ENCODE results near the gene ATAD5. TPM values are rescaled to one million over a fixed set of nuclear protein-coding genes. Genes with fewer than 3 reads are reported as not detected.

ATAD5 gene
- total RNA-seq, 1 experiment from 2014 or later, result 26.0 TPM

GRCh38 chr17:30906101-30906911 lies 74.5 kb downstream of the ATAD5 start, which contains the start of gene TEFM (continued):
- TF ChIP-seq SOX15 (CRISPR knock-in tag; IDR thresholded peaks at IDR 0.05) (no peak), FOXJ3 (CRISPR knock-in tag; IDR thresholded peaks at IDR 0.05; ENCODE audit: borderline replicate concordance) (no peak), NR2C2 (CRISPR knock-in tag; IDR thresholded peaks at IDR 0.05) (0 out of 2 replicates have a peak, but pooled peaks have one; percentile 42), ZNF416 (CRISPR knock-in tag; IDR thresholded peaks at IDR 0.05) (0 out of 2 replicates have a peak, but pooled peaks have one; percentile 47), NFE2L1 (CRISPR knock-in tag; IDR thresholded peaks at IDR 0.05) (peak; percentile 56; the same call in 1 of the 2 replicates), E2F1 (CRISPR knock-in tag; IDR thresholded peaks at IDR 0.05) (no peak), PRRX2 (CRISPR knock-in tag; IDR thresholded peaks at IDR 0.05) (0 out of 2 replicates have a peak, but pooled peaks have one; percentile 57), FOXK1 (CRISPR knock-in tag; IDR thresholded peaks at IDR 0.05) (peak; percentile 97), ZNF423 (CRISPR knock-in tag; IDR thresholded peaks at IDR 0.05) (no peak), USF2 (CRISPR knock-in tag; IDR thresholded peaks at IDR 0.05) (peak; percentile 30; the same call in 1 of the 2 replicates), FOXP4 (CRISPR knock-in tag; IDR thresholded peaks at IDR 0.05) (peak; percentile 58; the same call in 1 of the 2 replicates), ZNF121 (CRISPR knock-in tag; IDR thresholded peaks at IDR 0.05) (no peak), FOXP1 (CRISPR knock-in tag; IDR thresholded peaks at IDR 0.05; ENCODE audit: borderline replicate concordance) (peak; percentile 89; the same call in 1 of the 2 replicates), GRHL2 (CRISPR knock-in tag; IDR thresholded peaks at IDR 0.05; ENCODE audit: insufficient replicate concordance, severe bottlenecking) (no peak), ATF1 (CRISPR knock-in tag; IDR thresholded peaks at IDR 0.05) (0 out of 2 replicates have a peak, but pooled peaks have one; percentile 54), ETV6 (CRISPR knock-in tag; IDR thresholded peaks at IDR 0.05) (peak; percentile 41; the same call in 1 of the 2 replicates)
- TF ChIP-seq, protein P1, sequence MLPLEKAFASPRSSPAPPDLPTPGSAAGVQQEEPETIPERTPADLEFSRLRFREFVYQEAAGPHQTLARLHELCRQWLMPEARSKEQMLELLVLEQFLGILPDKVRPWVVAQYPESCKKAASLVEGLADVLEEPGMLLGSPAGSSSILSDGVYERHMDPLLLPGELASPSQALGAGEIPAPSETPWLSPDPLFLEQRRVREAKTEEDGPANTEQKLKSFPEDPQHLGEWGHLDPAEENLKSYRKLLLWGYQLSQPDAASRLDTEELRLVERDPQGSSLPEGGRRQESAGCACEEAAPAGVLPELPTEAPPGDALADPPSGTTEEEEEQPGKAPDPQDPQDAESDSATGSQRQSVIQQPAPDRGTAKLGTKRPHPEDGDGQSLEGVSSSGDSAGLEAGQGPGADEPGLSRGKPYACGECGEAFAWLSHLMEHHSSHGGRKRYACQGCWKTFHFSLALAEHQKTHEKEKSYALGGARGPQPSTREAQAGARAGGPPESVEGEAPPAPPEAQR (CRISPR knock-in tag; IDR thresholded peaks at IDR 0.05), result no peak
- TF ChIP-seq, protein P2, sequence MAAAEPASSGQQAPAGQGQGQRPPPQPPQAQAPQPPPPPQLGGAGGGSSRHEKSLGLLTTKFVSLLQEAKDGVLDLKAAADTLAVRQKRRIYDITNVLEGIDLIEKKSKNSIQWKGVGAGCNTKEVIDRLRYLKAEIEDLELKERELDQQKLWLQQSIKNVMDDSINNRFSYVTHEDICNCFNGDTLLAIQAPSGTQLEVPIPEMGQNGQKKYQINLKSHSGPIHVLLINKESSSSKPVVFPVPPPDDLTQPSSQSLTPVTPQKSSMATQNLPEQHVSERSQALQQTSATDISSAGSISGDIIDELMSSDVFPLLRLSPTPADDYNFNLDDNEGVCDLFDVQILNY (CRISPR knock-in tag; IDR thresholded peaks at IDR 0.05), result peak; percentile 66; the same call in 1 of the 2 replicates
- TF ChIP-seq, protein P3, sequence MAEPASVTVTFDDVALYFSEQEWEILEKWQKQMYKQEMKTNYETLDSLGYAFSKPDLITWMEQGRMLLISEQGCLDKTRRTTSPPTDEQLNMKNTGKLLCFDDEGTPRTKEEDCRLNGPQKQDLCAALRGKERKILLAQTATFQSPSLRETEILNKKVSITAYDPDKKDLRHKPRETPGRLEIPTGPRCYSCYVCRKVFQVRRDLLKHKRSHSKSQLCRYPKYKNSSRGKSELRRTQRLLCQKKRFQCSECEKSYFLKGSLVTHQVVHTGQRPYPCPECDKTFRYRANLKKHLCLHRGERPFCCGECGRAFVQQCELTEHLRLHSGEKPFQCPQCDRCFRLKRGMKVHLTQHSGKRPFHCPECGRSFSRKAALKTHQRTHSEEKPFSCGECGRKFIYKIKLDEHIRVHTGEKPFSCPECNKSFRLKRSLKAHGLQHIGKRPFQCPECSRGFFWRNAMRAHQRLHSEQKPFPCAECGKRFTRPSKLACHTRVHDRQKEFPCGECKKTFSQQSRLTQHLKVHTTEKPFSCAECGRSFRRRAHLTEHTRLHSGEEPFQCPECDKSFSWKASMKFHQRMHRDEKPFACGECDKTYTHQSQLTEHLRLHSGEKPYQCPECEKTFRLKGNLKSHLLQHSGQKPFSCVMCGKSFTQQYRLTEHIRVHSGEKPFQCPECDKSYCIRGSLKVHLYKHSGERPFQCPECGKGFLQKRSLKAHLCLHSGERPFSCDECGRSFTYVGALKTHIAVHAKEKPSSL (CRISPR knock-in tag; conservative IDR thresholded peaks at IDR 0.05), result no peak
